SH-SY5Y (cell line): Measurements from ENCODE around the gene TRIM2.

Experiments used
- GATA2 ChIP-seq: IDR thresholded peaks from 2 replicates; pipeline ENCODE4 v1.6.1; 2011; ENCODE audit warnings: mild to moderate bottlenecking, low read depth, low read length
- GATA3 ChIP-seq: IDR thresholded peaks from 2 replicates; pipeline ENCODE4 v1.6.1; 2011; ENCODE audit warnings: low read depth, mild to moderate bottlenecking, low read length, moderate library complexity

DNA sequence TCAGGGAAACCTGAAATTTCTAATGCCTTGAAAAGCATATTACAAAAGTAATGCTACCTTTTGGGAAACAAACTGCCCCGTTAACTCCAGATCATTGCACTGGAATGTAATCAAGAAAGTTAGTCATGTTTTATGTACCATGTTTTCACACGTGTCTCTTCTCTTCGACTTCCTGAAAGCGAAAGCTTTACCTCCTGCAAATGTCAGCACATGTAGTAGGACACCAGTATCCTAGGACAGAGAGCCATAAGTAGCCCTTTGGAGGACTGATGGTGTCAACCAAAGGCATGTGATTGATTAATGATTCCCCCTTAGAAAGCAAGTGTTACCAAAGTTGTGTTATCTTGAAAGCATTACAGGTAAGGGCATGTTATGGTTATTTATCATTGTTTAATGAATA is 131.4 kb downstream of the TRIM2 start:
- TF ChIP-seq GATA2 (no peak), GATA3 (no peak)
